ENCODE measurements around the gene LRRC32.

DNA sequence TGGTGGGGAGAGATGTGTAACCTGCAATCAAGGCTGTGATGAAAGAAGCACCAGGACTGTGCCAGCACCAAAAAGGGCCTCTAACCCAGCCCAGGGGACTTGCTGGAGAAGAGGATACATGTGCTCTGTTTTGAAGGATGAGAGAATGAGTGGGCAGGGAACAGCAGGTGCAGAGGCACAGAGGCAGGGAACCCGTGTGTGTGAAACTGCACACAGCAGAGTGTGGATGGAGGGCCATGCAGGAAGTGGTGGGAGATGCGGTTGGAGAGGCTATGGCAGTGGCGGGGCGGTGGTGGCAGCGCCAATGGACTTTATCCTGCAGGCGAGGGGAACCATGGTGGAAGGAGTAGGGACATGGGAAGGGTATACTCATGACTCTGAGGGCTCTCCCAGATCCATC lies 25.2 kb upstream of the LRRC32 start:
- TF ChIP-seq, protein P1, sequence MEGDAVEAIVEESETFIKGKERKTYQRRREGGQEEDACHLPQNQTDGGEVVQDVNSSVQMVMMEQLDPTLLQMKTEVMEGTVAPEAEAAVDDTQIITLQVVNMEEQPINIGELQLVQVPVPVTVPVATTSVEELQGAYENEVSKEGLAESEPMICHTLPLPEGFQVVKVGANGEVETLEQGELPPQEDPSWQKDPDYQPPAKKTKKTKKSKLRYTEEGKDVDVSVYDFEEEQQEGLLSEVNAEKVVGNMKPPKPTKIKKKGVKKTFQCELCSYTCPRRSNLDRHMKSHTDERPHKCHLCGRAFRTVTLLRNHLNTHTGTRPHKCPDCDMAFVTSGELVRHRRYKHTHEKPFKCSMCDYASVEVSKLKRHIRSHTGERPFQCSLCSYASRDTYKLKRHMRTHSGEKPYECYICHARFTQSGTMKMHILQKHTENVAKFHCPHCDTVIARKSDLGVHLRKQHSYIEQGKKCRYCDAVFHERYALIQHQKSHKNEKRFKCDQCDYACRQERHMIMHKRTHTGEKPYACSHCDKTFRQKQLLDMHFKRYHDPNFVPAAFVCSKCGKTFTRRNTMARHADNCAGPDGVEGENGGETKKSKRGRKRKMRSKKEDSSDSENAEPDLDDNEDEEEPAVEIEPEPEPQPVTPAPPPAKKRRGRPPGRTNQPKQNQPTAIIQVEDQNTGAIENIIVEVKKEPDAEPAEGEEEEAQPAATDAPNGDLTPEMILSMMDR (IDR thresholded peaks at IDR 0.05; ENCODE audit: poor library complexity, severe bottlenecking): no peak
- TF ChIP-seq EZH2 (IDR thresholded peaks at IDR 0.05; ENCODE audit: borderline replicate concordance, insufficient read depth, low read length, poor library complexity, severe bottlenecking) (no peak), POLR2AphosphoS5 (IDR thresholded peaks at IDR 0.05) (no peak), EP300 (conservative IDR thresholded peaks at IDR 0.05; ENCODE audit: poor library complexity, severe bottlenecking) (no peak), RAD21 (conservative IDR thresholded peaks at IDR 0.05) (no peak), SMC3 (conservative IDR thresholded peaks at IDR 0.05; ENCODE audit: poor library complexity) (no peak), TAF1 (IDR thresholded peaks at IDR 0.05; ENCODE audit: low read depth) (no peak)
- TF ChIP-seq, protein P2, sequence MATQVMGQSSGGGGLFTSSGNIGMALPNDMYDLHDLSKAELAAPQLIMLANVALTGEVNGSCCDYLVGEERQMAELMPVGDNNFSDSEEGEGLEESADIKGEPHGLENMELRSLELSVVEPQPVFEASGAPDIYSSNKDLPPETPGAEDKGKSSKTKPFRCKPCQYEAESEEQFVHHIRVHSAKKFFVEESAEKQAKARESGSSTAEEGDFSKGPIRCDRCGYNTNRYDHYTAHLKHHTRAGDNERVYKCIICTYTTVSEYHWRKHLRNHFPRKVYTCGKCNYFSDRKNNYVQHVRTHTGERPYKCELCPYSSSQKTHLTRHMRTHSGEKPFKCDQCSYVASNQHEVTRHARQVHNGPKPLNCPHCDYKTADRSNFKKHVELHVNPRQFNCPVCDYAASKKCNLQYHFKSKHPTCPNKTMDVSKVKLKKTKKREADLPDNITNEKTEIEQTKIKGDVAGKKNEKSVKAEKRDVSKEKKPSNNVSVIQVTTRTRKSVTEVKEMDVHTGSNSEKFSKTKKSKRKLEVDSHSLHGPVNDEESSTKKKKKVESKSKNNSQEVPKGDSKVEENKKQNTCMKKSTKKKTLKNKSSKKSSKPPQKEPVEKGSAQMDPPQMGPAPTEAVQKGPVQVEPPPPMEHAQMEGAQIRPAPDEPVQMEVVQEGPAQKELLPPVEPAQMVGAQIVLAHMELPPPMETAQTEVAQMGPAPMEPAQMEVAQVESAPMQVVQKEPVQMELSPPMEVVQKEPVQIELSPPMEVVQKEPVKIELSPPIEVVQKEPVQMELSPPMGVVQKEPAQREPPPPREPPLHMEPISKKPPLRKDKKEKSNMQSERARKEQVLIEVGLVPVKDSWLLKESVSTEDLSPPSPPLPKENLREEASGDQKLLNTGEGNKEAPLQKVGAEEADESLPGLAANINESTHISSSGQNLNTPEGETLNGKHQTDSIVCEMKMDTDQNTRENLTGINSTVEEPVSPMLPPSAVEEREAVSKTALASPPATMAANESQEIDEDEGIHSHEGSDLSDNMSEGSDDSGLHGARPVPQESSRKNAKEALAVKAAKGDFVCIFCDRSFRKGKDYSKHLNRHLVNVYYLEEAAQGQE (IDR thresholded peaks at IDR 0.05; ENCODE audit: borderline replicate concordance): no peak

Measured in neural cell (in vitro differentiated cells).